Stimulated activated naive CD4-positive, alpha-beta T cell treated with Interleukin-2 at 50 U/mL for 16 hours (primary cell): ENCODE data around the gene DRC1.
A peak's percentile ranks its signal among the peaks of the same experiment; 100 is the strongest.
"Not testable (repeated sequence)": the region's sequence is repeated elsewhere in the genome, so short reads cannot be mapped to it uniquely, and the experiment has no call there.

ENCODE experiments used
- DNase-seq: peaks from one replicate; lab custom pipeline; 2025; lab: John Stamatoyannopoulos, UW

Gene DRC1

GRCh38 chr2:26401739-26402541, at the start of gene DRC1:
DRC1 (plus strand) TSS chr2:26401920; CDS start chr2:26401990, 70 bp downstream.
- DNase-seq = no peak

- peak; percentile 6 for DNase-seq
Measured at GRCh38 chr2:26352892-26353291, 48.8 kb upstream of the DRC1 start.

- not testable (repeated sequence) for DNase-seq
Measured at GRCh38 chr2:26354469-26354868, 47.3 kb upstream of the DRC1 start.

- DNase-seq = no peak
Measured at GRCh38 chr2:26355038-26355995, 46.4 kb upstream of the DRC1 start.

- no peak for DNase-seq
Measured at GRCh38 chr2:26356111-26356510, 45.6 kb upstream of the DRC1 start.

GRCh38 chr2:26356771-26357170, 44.9 kb upstream of the DRC1 start:
- no peak for DNase-seq

- DNase-seq = no peak
Measured at GRCh38 chr2:26359886-26360473, 41.7 kb upstream of the DRC1 start.

GRCh38 chr2:26363323-26363722, 38.4 kb upstream of the DRC1 start:
- no peak for DNase-seq

- no peak for DNase-seq
Measured at GRCh38 chr2:26363958-26364357, 37.8 kb upstream of the DRC1 start.

GRCh38 chr2:26364669-26365068, 37.1 kb upstream of the DRC1 start:
- DNase-seq = no peak

GRCh38 chr2:26366957-26367356, 34.8 kb upstream of the DRC1 start:
- DNase-seq = no peak

GRCh38 chr2:26369664-26370063, 32.1 kb upstream of the DRC1 start:
- DNase-seq = not testable (repeated sequence)

- DNase-seq = not testable (repeated sequence)
Measured at GRCh38 chr2:26370909-26371308, 30.8 kb upstream of the DRC1 start.

GRCh38 chr2:26376799-26377198, 24.9 kb upstream of the DRC1 start:
- no peak for DNase-seq

GRCh38 chr2:26380281-26380680, 21.4 kb upstream of the DRC1 start:
- DNase-seq = no peak

- no peak for DNase-seq
Measured at GRCh38 chr2:26382564-26382963, 19.2 kb upstream of the DRC1 start.

- no peak for DNase-seq
Measured at GRCh38 chr2:26384183-26384582, 17.5 kb upstream of the DRC1 start.

GRCh38 chr2:26384597-26384996, 17.1 kb upstream of the DRC1 start:
- no peak for DNase-seq

- DNase-seq = no peak
Measured at GRCh38 chr2:26387189-26387588, 14.5 kb upstream of the DRC1 start.

GRCh38 chr2:26394694-26395093, 7.0 kb upstream of the DRC1 start:
- no peak for DNase-seq

GRCh38 chr2:26395394-26395793, 6.3 kb upstream of the DRC1 start:
- DNase-seq = no peak

- peak; percentile 25 for DNase-seq
Measured at GRCh38 chr2:26396734-26397298, 4.9 kb upstream of the DRC1 start.
